H9 (cell line): ENCODE measurements around the gene MCF2L2. TPM values are rescaled to one million over a fixed set of nuclear protein-coding genes. Genes with fewer than 3 reads are reported as not detected.

ENCODE experiments used
- DNase-seq: peaks from one replicate; pipeline ENCODE4 v3.0.0-alpha.2; 2017
- H2AFZ ChIP-seq: one replicate; pipeline ENCODE4 v1.6.1; 2013; ENCODE audit warnings: mild to moderate bottlenecking, low read length, control low read depth, moderate library complexity
- H2AK5ac ChIP-seq: 2 replicates; pipeline ENCODE4 v1.6.1; 2013; ENCODE audit warnings: low read length, control low read depth, mixed read lengths; ENCODE audit not compliant: insufficient read length
- H2BK120ac ChIP-seq: one replicate; pipeline ENCODE4 v1.6.1; 2013; ENCODE audit warnings: low read depth, mild to moderate bottlenecking, low read length, control low read depth, inconsistent platforms; ENCODE audit not compliant: poor library complexity, severe bottlenecking
- H2BK12ac ChIP-seq: 2 replicates; pipeline ENCODE4 v1.6.1; 2013; ENCODE audit warnings: low read length, control low read depth, mixed read lengths, low read depth; ENCODE audit not compliant: insufficient read length
- H2BK15ac ChIP-seq: 2 replicates; pipeline ENCODE4 v1.6.1; 2013; ENCODE audit warnings: low read depth, low read length, control low read depth
- H2BK20ac ChIP-seq: one replicate; pipeline ENCODE4 v1.6.1; 2013; ENCODE audit warnings: low read depth, mild to moderate bottlenecking, low read length, control low read depth, inconsistent platforms; ENCODE audit not compliant: poor library complexity, severe bottlenecking
- H2BK5ac ChIP-seq: 2 replicates; pipeline ENCODE4 v1.6.1; 2013; ENCODE audit warnings: low read length, control low read depth, mixed read lengths; ENCODE audit not compliant: insufficient read length
- H3K14ac ChIP-seq: 2 replicates; pipeline ENCODE4 v1.6.1; 2013; ENCODE audit warnings: low read length, control low read depth; ENCODE audit not compliant: insufficient read depth
- H3K18ac ChIP-seq: 2 replicates; pipeline ENCODE4 v1.6.1; 2013; ENCODE audit warnings: low read depth, mild to moderate bottlenecking, mixed read lengths, low read length, control low read depth; ENCODE audit not compliant: insufficient read length
- H3K23ac ChIP-seq: 2 replicates; pipeline ENCODE4 v1.6.1; 2013; ENCODE audit warnings: low read length, control low read depth, mixed read lengths, low read depth; ENCODE audit not compliant: insufficient read length
- H3K23me2 ChIP-seq: 2 replicates; pipeline ENCODE4 v1.6.1; 2013; ENCODE audit warnings: low read depth, mild to moderate bottlenecking, mixed read lengths, low read length, control low read depth; ENCODE audit not compliant: insufficient read length, poor library complexity, severe bottlenecking
- H3K27ac ChIP-seq: 2 replicates; pipeline ENCODE4 v1.5.1; 2013; ENCODE audit warnings: low read length, control low read depth, mixed read lengths, low read depth; ENCODE audit not compliant: insufficient read length
- H3K27me3 ChIP-seq: 2 replicates; pipeline ENCODE4 v1.6.1; 2013; ENCODE audit warnings: low read length, control low read depth, inconsistent platforms; ENCODE audit not compliant: insufficient read depth
- H3K4ac ChIP-seq: 2 replicates; pipeline ENCODE4 v1.6.1; 2013; ENCODE audit warnings: low read depth, mild to moderate bottlenecking, control low read depth, inconsistent platforms, low read length, moderate library complexity
- H3K4me1 ChIP-seq: 2 replicates; pipeline ENCODE4 v1.6.1; 2013; ENCODE audit warnings: low read length, control low read depth, inconsistent platforms; ENCODE audit not compliant: insufficient read depth
- H3K4me2 ChIP-seq: 2 replicates; pipeline ENCODE4 v1.6.1; 2013; ENCODE audit warnings: low read length, control low read depth, mixed read lengths; ENCODE audit not compliant: insufficient read length, insufficient read depth
- H3K56ac ChIP-seq: 2 replicates; pipeline ENCODE4 v1.6.1; 2013; ENCODE audit warnings: low read depth, mild to moderate bottlenecking, mixed read lengths, low read length, control low read depth; ENCODE audit not compliant: insufficient read length
- H3K79me1 ChIP-seq: 2 replicates; pipeline ENCODE4 v1.6.1; 2013; ENCODE audit warnings: low read depth, mild to moderate bottlenecking, moderate library complexity, low read length, control low read depth, inconsistent platforms; ENCODE audit not compliant: insufficient read depth, poor library complexity, severe bottlenecking
- H3K79me2 ChIP-seq: 2 replicates; pipeline ENCODE4 v1.6.1; 2013; ENCODE audit warnings: low read length, control low read depth, inconsistent platforms; ENCODE audit not compliant: insufficient read depth
- H3K9ac ChIP-seq: 2 replicates; pipeline ENCODE4 v1.6.1; 2013; ENCODE audit warnings: low read length, control low read depth, mixed read lengths; ENCODE audit not compliant: insufficient read length; ENCODE audit errors: extremely low read depth
- H3K9me3 ChIP-seq: one replicate; pipeline ENCODE4 v1.6.1; 2013; ENCODE audit warnings: low read depth, low read length, inconsistent platforms; ENCODE audit not compliant: control insufficient read depth
- H3T11ph ChIP-seq: one replicate; pipeline ENCODE4 v1.6.1; 2013; ENCODE audit warnings: mild to moderate bottlenecking, low read length, control low read depth, inconsistent platforms
- H4K20me1 ChIP-seq: one replicate; pipeline ENCODE4 v1.6.1; 2013; ENCODE audit not compliant: control insufficient read depth, insufficient read length, insufficient read depth
- H4K5ac ChIP-seq: 2 replicates; pipeline ENCODE4 v1.6.1; 2013; ENCODE audit warnings: low read depth, mild to moderate bottlenecking, mixed read lengths, low read length, control low read depth; ENCODE audit not compliant: insufficient read length
- H4K8ac ChIP-seq: replicated peaks from 2 replicates; pipeline ENCODE4 v1.6.1; 2013; ENCODE audit warnings: low read length, control low read depth, mixed read lengths, low read depth; ENCODE audit not compliant: insufficient read length
- H4K91ac ChIP-seq: 2 replicates; pipeline ENCODE4 v1.6.1; 2013; ENCODE audit warnings: low read depth, mild to moderate bottlenecking, moderate library complexity, mixed read lengths, low read length, control low read depth; ENCODE audit not compliant: insufficient read length
- H3K27ac Mint-ChIP-seq, 3 experiments: 2 replicates in 2 of 3; 3 replicates in 1 of 3; pipeline ENCODE4 v1.8.0; 2020 to 2021; ENCODE audit warnings: mixed read lengths in 3 of 3, mild to moderate bottlenecking in 1 of 3, moderate library complexity in 1 of 3
- H3K27me3 Mint-ChIP-seq: 2 replicates; pipeline ENCODE4 v1.8.0; 2021; ENCODE audit warnings: low read depth, mild to moderate bottlenecking, moderate library complexity, mixed read lengths
- H3K36me3 Mint-ChIP-seq, 3 experiments: 2 replicates in 2 of 3; 3 replicates in 1 of 3; pipeline ENCODE4 v1.8.0; 2020 to 2021; ENCODE audit warnings: low read depth in 3 of 3, mixed read lengths in 3 of 3; ENCODE audit not compliant: insufficient read depth in 1 of 3
- H3K4me1 Mint-ChIP-seq, 2 experiments: 2 replicates each; pipeline ENCODE4 v1.8.0; 2020; ENCODE audit warnings: mixed read lengths in 2 of 2
- H3K4me3 Mint-ChIP-seq, 2 experiments: 2 replicates in 1 of 2; 3 replicates in 1 of 2; pipeline ENCODE4 v1.8.0; 2020 to 2021; ENCODE audit warnings: mild to moderate bottlenecking in 2 of 2, mixed read lengths in 2 of 2, moderate library complexity in 1 of 2
- H3K9me3 Mint-ChIP-seq, 2 experiments: 2 replicates in 1 of 2; 3 replicates in 1 of 2; pipeline ENCODE4 v1.8.0; 2020; ENCODE audit warnings: mild to moderate bottlenecking in 2 of 2, mixed read lengths in 2 of 2, moderate library complexity in 1 of 2
- WGBS: extraction: QIAGEN DNeasy Blood & Tissue Kit; methylation state at CpG from one replicate; pipeline ENCODE4 v1.1.7; 2013; ENCODE audit warnings: missing lambda C conversion rate, low lambda C conversion rate, mixed read lengths; ENCODE audit not compliant: insufficient read length; ENCODE audit errors: extremely low coverage; 5-methylcytosine and 5-hydroxymethylcytosine counted together
- total RNA-seq: library from RNA; stranded (reverse); gene quantifications from 2 replicates; pipeline ENCODE4 v1.2.1, GENCODE V29; 2021
- TF ChIP-seq, protein P1 (sequence below): fragments of 200-600 bp; sonication (generic); conservative IDR thresholded peaks from 3 replicates; pipeline ENCODE4 v1.8.0; 2021; ENCODE audit warnings: antibody characterized with exemption, mild to moderate bottlenecking

The MCF2L2 gene
- total RNA-seq, 1 experiment from 2014 or later: 6.4 TPM

DNA sequence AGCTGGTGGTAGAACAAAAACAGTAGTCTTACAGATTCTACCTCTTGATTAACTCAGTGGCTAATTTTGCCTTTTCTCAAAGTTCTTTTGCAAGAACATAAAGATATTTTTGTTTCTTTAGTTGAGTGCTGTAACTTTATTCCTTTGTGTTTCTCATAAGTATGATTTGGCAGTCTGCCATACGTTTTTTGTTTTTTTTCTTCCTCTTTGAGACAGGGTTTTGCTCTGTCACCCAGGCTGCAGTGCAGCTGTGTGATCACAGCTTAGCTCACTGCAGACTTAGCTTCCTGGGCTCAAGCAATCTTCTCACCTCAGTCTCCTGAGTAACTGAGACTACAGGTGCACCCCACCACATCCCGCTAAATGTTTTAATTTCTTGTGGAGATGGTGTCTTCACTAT is 153.0 kb downstream of the MCF2L2 start:
- no peaks in the 10 kb centered on the region for H3K23me2 ChIP-seq
- no peak overlapping the region for H2AK5ac ChIP-seq
- no peak overlapping the region for H3K14ac ChIP-seq
- H3K4me1 ChIP-seq: no peaks in the 10 kb centered on the region
- no peaks in the 10 kb centered on the region for H3K9me3 Mint-ChIP-seq
- H2AFZ ChIP-seq: no peak overlapping the region
- no peak overlapping the region for H3K56ac ChIP-seq
- H3K4me3 Mint-ChIP-seq: no peak overlapping the region
- H2BK5ac ChIP-seq: no peak overlapping the region
- no peaks in the 10 kb centered on the region for H3K79me1 ChIP-seq
- H3K4me2 ChIP-seq: no peak overlapping the region
- WGBS: no CpG with 5 or more reads among the region's 2 CpGs
- no peak overlapping the region for H3K23ac ChIP-seq
- no peak overlapping the region for H2BK20ac ChIP-seq
- no peak overlapping the region for H3K18ac ChIP-seq
- no peak overlapping the region for H2BK120ac ChIP-seq
- H2BK15ac ChIP-seq: no peak overlapping the region
- no peak overlapping the region for H4K5ac ChIP-seq
- no peaks in the 10 kb centered on the region for H3K9me3 ChIP-seq
- no peak overlapping the region; a peak in 1 of 7 replicates for H3K27ac Mint-ChIP-seq
- H2BK12ac ChIP-seq: no peak overlapping the region
- H3K27me3 Mint-ChIP-seq: no peaks in the 10 kb centered on the region
- no peak overlapping the region for H3K27ac ChIP-seq
- H3K79me2 ChIP-seq: no peaks in the 10 kb centered on the region
- no peaks in the 10 kb centered on the region for H4K20me1 ChIP-seq
- no peak overlapping the region for H3T11ph ChIP-seq
- H3K4ac ChIP-seq: no peak overlapping the region
- H3K36me3 Mint-ChIP-seq: peaks cover 0 to 3% (median under 1%) of the 10 kb centered on the region in 3 experiments; a peak in 2 of 7 replicates
- H4K91ac ChIP-seq: no peak overlapping the region
- no peak overlapping the region for H3K9ac ChIP-seq
- no peak overlapping the region for H4K8ac ChIP-seq
- no peaks in the 10 kb centered on the region for H3K27me3 ChIP-seq
- TF ChIP-seq, protein P1, sequence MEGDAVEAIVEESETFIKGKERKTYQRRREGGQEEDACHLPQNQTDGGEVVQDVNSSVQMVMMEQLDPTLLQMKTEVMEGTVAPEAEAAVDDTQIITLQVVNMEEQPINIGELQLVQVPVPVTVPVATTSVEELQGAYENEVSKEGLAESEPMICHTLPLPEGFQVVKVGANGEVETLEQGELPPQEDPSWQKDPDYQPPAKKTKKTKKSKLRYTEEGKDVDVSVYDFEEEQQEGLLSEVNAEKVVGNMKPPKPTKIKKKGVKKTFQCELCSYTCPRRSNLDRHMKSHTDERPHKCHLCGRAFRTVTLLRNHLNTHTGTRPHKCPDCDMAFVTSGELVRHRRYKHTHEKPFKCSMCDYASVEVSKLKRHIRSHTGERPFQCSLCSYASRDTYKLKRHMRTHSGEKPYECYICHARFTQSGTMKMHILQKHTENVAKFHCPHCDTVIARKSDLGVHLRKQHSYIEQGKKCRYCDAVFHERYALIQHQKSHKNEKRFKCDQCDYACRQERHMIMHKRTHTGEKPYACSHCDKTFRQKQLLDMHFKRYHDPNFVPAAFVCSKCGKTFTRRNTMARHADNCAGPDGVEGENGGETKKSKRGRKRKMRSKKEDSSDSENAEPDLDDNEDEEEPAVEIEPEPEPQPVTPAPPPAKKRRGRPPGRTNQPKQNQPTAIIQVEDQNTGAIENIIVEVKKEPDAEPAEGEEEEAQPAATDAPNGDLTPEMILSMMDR: no peak
- no peaks in the 10 kb centered on the region for H3K4me1 Mint-ChIP-seq
- no peak for DNase-seq
